ENCODE data around the gene HOXA13. TPM values are rescaled to one million over a fixed set of nuclear protein-coding genes. Genes with fewer than 3 reads are reported as not detected.

Gene HOXA13
- total and polyA plus RNA-seq, 2 experiments from 2014 or later: 6.2 to 14.2 TPM

GRCh38 chr7:27165089-27165995, 34.5 kb downstream of the HOXA13 start, which contains the start of gene HOXA9:
TSS of gene HOXA9 (minus strand) at chr7:27165537. CDS start at chr7:27165457, 80 bp downstream.
- peaks cover 2% of the 10 kb centered on the region for H4K20me1 ChIP-seq (ENCODE audit: insufficient read depth, poor library complexity, severe bottlenecking)
- H3K9me2 ChIP-seq (replicated peaks; ENCODE audit: insufficient read depth): no peaks in the 10 kb centered on the region
- H3K79me2 ChIP-seq: peaks cover 79% of the 10 kb centered on the region
- H3K9me3 ChIP-seq (ENCODE audit: low read depth): no peaks in the 10 kb centered on the region
- TF ChIP-seq EZH2 (IDR thresholded peaks at IDR 0.05; ENCODE audit: borderline replicate concordance) (peak; percentile 84), EZH2phosphoT487 (IDR thresholded peaks at IDR 0.05; ENCODE audit: low read depth, severe bottlenecking, unreplicated experiment) (no peak), CTCF (IDR thresholded peaks at IDR 0.05; ENCODE audit: poor library complexity) (no peak)
- DNase-seq (ENCODE audit: low spot score): no peak
- H3K27me3 ChIP-seq: peaks cover 92% of the 10 kb centered on the region
- peak within 1 kb of the TSS; percentile 14 for H2AFZ ChIP-seq
- 21% methylated on average over 78 of the region's 82 CpGs for WGBS (ENCODE audit: low lambda C conversion rate, missing lambda C conversion rate)
- no peaks in the 10 kb centered on the region for H3K36me3 ChIP-seq (replicated peaks; ENCODE audit: insufficient read depth, low read depth)
- peak within 1 kb of the TSS; percentile 96 for H3K27ac ChIP-seq
- H3K4me2 ChIP-seq: peak within 1 kb of the TSS; percentile 96
- peak within 1 kb of the TSS; percentile 29 for H3K4me3 ChIP-seq
- H3K4me1 ChIP-seq (ENCODE audit: insufficient read depth): peaks cover 27% of the 10 kb centered on the region

- no peak overlapping the region for H2AFZ ChIP-seq
- H3K27ac ChIP-seq: peak overlapping the region; percentile 96
- peak overlapping the region; percentile 96 for H3K4me2 ChIP-seq
- H3K4me1 ChIP-seq (ENCODE audit: insufficient read depth): peaks cover 29% of the 10 kb centered on the region
- no peaks in the 10 kb centered on the region for H3K36me3 ChIP-seq (replicated peaks; ENCODE audit: insufficient read depth, low read depth)
- H3K79me2 ChIP-seq: peaks cover 72% of the 10 kb centered on the region
- peak overlapping the region; percentile 12 for H3K4me3 ChIP-seq
- no peaks in the 10 kb centered on the region for H3K9me2 ChIP-seq (replicated peaks; ENCODE audit: insufficient read depth)
- WGBS (ENCODE audit: low lambda C conversion rate, missing lambda C conversion rate): 23% methylated on average over 37 of the region's 47 CpGs
- H4K20me1 ChIP-seq (ENCODE audit: insufficient read depth, poor library complexity, severe bottlenecking): no peaks in the 10 kb centered on the region
- peaks cover 92% of the 10 kb centered on the region for H3K27me3 ChIP-seq
- TF ChIP-seq CTCF (IDR thresholded peaks at IDR 0.05; ENCODE audit: poor library complexity) (peak; percentile 8), EZH2phosphoT487 (IDR thresholded peaks at IDR 0.05; ENCODE audit: low read depth, severe bottlenecking, unreplicated experiment) (peak; percentile 26), EZH2 (IDR thresholded peaks at IDR 0.05; ENCODE audit: borderline replicate concordance) (peak; percentile 91)
- DNase-seq (ENCODE audit: low spot score): no peak
- no peaks in the 10 kb centered on the region for H3K9me3 ChIP-seq (ENCODE audit: low read depth)
These were observed 35.4 kb downstream of the HOXA13 start for GRCh38 chr7:27164367-27165088.

GRCh38 chr7:27164045-27164366, 35.9 kb downstream of the HOXA13 start:
- peak overlapping the region; percentile 96 for H3K4me2 ChIP-seq
- 24% methylated on average over 12 of the region's 12 CpGs for WGBS (ENCODE audit: low lambda C conversion rate, missing lambda C conversion rate)
- TF ChIP-seq CTCF (IDR thresholded peaks at IDR 0.05; ENCODE audit: poor library complexity) (no peak), EZH2 (IDR thresholded peaks at IDR 0.05; ENCODE audit: borderline replicate concordance) (no peak), EZH2phosphoT487 (IDR thresholded peaks at IDR 0.05; ENCODE audit: low read depth, severe bottlenecking, unreplicated experiment) (no peak)

More at GRCh38 chr7:27164045-27164366, 35.9 kb downstream of the HOXA13 start:
- H3K9me3 ChIP-seq (ENCODE audit: low read depth): no peaks in the 10 kb centered on the region
- H4K20me1 ChIP-seq (ENCODE audit: insufficient read depth, poor library complexity, severe bottlenecking): no peaks in the 10 kb centered on the region
- H3K4me3 ChIP-seq: no peak overlapping the region
- DNase-seq (ENCODE audit: low spot score): no peak
- H2AFZ ChIP-seq: no peak overlapping the region
- peaks cover 92% of the 10 kb centered on the region for H3K27me3 ChIP-seq
- H3K36me3 ChIP-seq (replicated peaks; ENCODE audit: insufficient read depth, low read depth): no peaks in the 10 kb centered on the region
- H3K27ac ChIP-seq: peak overlapping the region; percentile 96
- peaks cover 26% of the 10 kb centered on the region for H3K4me1 ChIP-seq (ENCODE audit: insufficient read depth)
- H3K9me2 ChIP-seq (replicated peaks; ENCODE audit: insufficient read depth): no peaks in the 10 kb centered on the region
- H3K79me2 ChIP-seq: peaks cover 67% of the 10 kb centered on the region

All from hepatocyte (in vitro differentiated cells).